ENCODE data around the gene UBLCP1.
"Not testable (repeated sequence)": the region's sequence is repeated elsewhere in the genome, so short reads cannot be mapped to it uniquely, and the experiment has no call there.

The UBLCP1 gene

GRCh38 chr5:159262859-159263568, at the start of gene UBLCP1:
Gene UBLCP1, plus strand, starts transcription at chr5:159263290. Its CDS starts 5,626 bp downstream, at chr5:159268916.
- in situ Hi-C loops (cut with MboI; ENCODE audit: low sequenced_read_pairs) = no loop called here

- in situ Hi-C loops (cut with MboI; ENCODE audit: low sequenced_read_pairs) = no loop called here
These were observed 48.4 kb upstream of the UBLCP1 start for GRCh38 chr5:159214486-159215271.

- in situ Hi-C loops (cut with MboI; ENCODE audit: low sequenced_read_pairs) = no loop called here
These were observed 47.2 kb upstream of the UBLCP1 start for GRCh38 chr5:159215886-159216285.

- in situ Hi-C loops (cut with MboI; ENCODE audit: low sequenced_read_pairs) = no loop called here
These were observed 46.6 kb upstream of the UBLCP1 start for GRCh38 chr5:159216454-159216853.

GRCh38 chr5:159217236-159217635, 45.9 kb upstream of the UBLCP1 start:
- in situ Hi-C loops (cut with MboI; ENCODE audit: low sequenced_read_pairs) = no loop called here

- in situ Hi-C loops (cut with MboI; ENCODE audit: low sequenced_read_pairs) = no loop called here
These were observed 44.5 kb upstream of the UBLCP1 start for GRCh38 chr5:159218595-159219023.

- in situ Hi-C loops (cut with MboI; ENCODE audit: low sequenced_read_pairs) = no loop called here
These were observed 42.9 kb upstream of the UBLCP1 start for GRCh38 chr5:159220206-159220605.

GRCh38 chr5:159223469-159223868, 39.6 kb upstream of the UBLCP1 start:
- in situ Hi-C loops (cut with MboI; ENCODE audit: low sequenced_read_pairs) = no loop called here

GRCh38 chr5:159224471-159224870, 38.6 kb upstream of the UBLCP1 start:
- in situ Hi-C loops (cut with MboI; ENCODE audit: low sequenced_read_pairs) = no loop called here

- in situ Hi-C loops (cut with MboI; ENCODE audit: low sequenced_read_pairs) = no loop called here
These were observed 36.6 kb upstream of the UBLCP1 start for GRCh38 chr5:159226451-159226850.

GRCh38 chr5:159227452-159227851, 35.6 kb upstream of the UBLCP1 start:
- in situ Hi-C loops (cut with MboI; ENCODE audit: low sequenced_read_pairs) = no loop called here

- in situ Hi-C loops (cut with MboI; ENCODE audit: low sequenced_read_pairs) = not testable (repeated sequence)
These were observed 35.0 kb upstream of the UBLCP1 start for GRCh38 chr5:159228097-159228496.

GRCh38 chr5:159230657-159231056, 32.4 kb upstream of the UBLCP1 start:
- in situ Hi-C loops (cut with MboI; ENCODE audit: low sequenced_read_pairs) = no loop called here

GRCh38 chr5:159231167-159231566, 31.9 kb upstream of the UBLCP1 start:
- in situ Hi-C loops (cut with MboI; ENCODE audit: low sequenced_read_pairs) = no loop called here

- in situ Hi-C loops (cut with MboI; ENCODE audit: low sequenced_read_pairs) = not testable (repeated sequence)
These were observed 27.1 kb upstream of the UBLCP1 start for GRCh38 chr5:159235871-159236520.

GRCh38 chr5:159240301-159240870, 22.7 kb upstream of the UBLCP1 start:
- in situ Hi-C loops (cut with MboI; ENCODE audit: low sequenced_read_pairs) = no loop called here

GRCh38 chr5:159241946-159242552, 21.0 kb upstream of the UBLCP1 start:
- in situ Hi-C loops (cut with MboI; ENCODE audit: low sequenced_read_pairs) = no loop called here

GRCh38 chr5:159242656-159243055, 20.4 kb upstream of the UBLCP1 start:
- in situ Hi-C loops (cut with MboI; ENCODE audit: low sequenced_read_pairs) = no loop called here

- in situ Hi-C loops (cut with MboI; ENCODE audit: low sequenced_read_pairs) = no loop called here
These were observed 19.7 kb upstream of the UBLCP1 start for GRCh38 chr5:159243385-159243784.

- in situ Hi-C loops (cut with MboI; ENCODE audit: low sequenced_read_pairs) = no loop called here
These were observed 18.9 kb upstream of the UBLCP1 start for GRCh38 chr5:159244163-159244562.

GRCh38 chr5:159244890-159245289, 18.2 kb upstream of the UBLCP1 start:
- in situ Hi-C loops (cut with MboI; ENCODE audit: low sequenced_read_pairs) = no loop called here

Data from HL-60/S4 treated with phorbol 12-myristate 13-acetate at 8.2 ng/mL for 4 days and 3 days (cell line).